Astrocyte (in vitro differentiated cells and primary cell): ENCODE measurements around the gene PRG3.

Experiments used
- CTCF ChIP-seq: IDR thresholded peaks from 2 replicates; pipeline ENCODE4 v1.5.1; 2011; ENCODE audit warnings: low read depth, mild to moderate bottlenecking, inconsistent platforms, low read length, moderate library complexity; ENCODE audit not compliant: insufficient read depth
- EZH2 ChIP-seq: IDR thresholded peaks from 2 replicates; pipeline ENCODE4 v1.6.1; 2012; ENCODE audit warnings: mild to moderate bottlenecking, low read length, inconsistent platforms; ENCODE audit not compliant: insufficient read depth

GRCh38 chr11:57342702-57343101 is 38.2 kb downstream of the PRG3 start:
- no peak for TF ChIP-seq CTCF
- TF ChIP-seq EZH2: no peak
